Naive thymus-derived CD8-positive, alpha-beta T cell (primary cell): ENCODE measurements around the gene TRIM46. TPM values are rescaled to one million over a fixed set of nuclear protein-coding genes. Genes with fewer than 3 reads are reported as not detected.
A peak's percentile ranks its signal among the peaks of the same experiment; 100 is the strongest.

Experiments
- ATAC-seq, 2 donors: fragments of 150-1000 bp; cut with Tn5 transposase in 1 of 2; sonication (Bioruptor Pico), chemical (Tn5 transposase) in 1 of 2; 1 replicate in 1 of 2; 2 replicates in 1 of 2; pipeline ENCODE4 v1.10.0; 2021; ENCODE audit warnings: mild to moderate bottlenecking in 2 of 2, moderate library complexity in 2 of 2
- POLR2A ChIA-PET: fragments of 350-600 bp; sonication (Branson Sonifier 250); formaldehyde crosslinking; loops from one replicate; lab custom pipeline; 2021; ENCODE audit warnings: antibody characterized with exemption; lab: Charles Lee
- DNase-seq, 10 donors: peaks; one replicate each; pipeline versions ENCODE4 v3.0.0 to v3.0.0-alpha.2; 2020 to 2022
- H3K27ac Mint-ChIP-seq, 10 donors: one replicate each; pipeline ENCODE4 v1.8.0; 2020 to 2022; ENCODE audit warnings: mild to moderate bottlenecking in 10 of 10, mixed read lengths in 10 of 10, moderate library complexity in 4 of 10, inconsistent platforms in 1 of 10
- H3K27me3 Mint-ChIP-seq, 5 donors: one replicate each; pipeline ENCODE4 v1.8.0; 2021 to 2022; ENCODE audit warnings: mixed read lengths in 5 of 5
- H3K36me3 Mint-ChIP-seq, 3 donors: one replicate each; pipeline ENCODE4 v1.8.0; 2020 to 2022; ENCODE audit warnings: mixed read lengths in 3 of 3, mild to moderate bottlenecking in 2 of 3, inconsistent platforms in 1 of 3
- H3K4me1 Mint-ChIP-seq, 4 donors: one replicate each; pipeline ENCODE4 v1.8.0; 2021 to 2022; ENCODE audit warnings: mixed read lengths in 4 of 4
- H3K4me3 Mint-ChIP-seq, 10 donors: one replicate each; pipeline ENCODE4 v1.8.0; 2020 to 2022; ENCODE audit warnings: mild to moderate bottlenecking in 10 of 10, mixed read lengths in 10 of 10, moderate library complexity in 6 of 10, inconsistent platforms in 1 of 10
- H3K9me3 Mint-ChIP-seq, 9 donors: one replicate each; pipeline ENCODE4 v1.8.0; 2020 to 2022; ENCODE audit warnings: mixed read lengths in 9 of 9, mild to moderate bottlenecking in 3 of 9, inconsistent platforms in 1 of 9, moderate library complexity in 1 of 9
- polyA plus RNA-seq, 3 donors: library from polyadenylated mRNA; unstranded; fragments of 300-500 nt; fragmentation: Illumina TruSeq; gene quantifications; one replicate each; pipeline ENCODE4 v1.2.3, GENCODE V29; 2021
- total RNA-seq, 8 experiments: library from RNA in 2 of 8; stranded (reverse) in 2 of 8; gene quantifications; one replicate each; pipeline ENCODE4 v1.2.3 and lab custom pipeline; 2021 to 2026

The TRIM46 gene
- total RNA-seq (1 to 10 TPM; 4.0 to 4.1 TPM), polyA plus RNA-seq (under 1 TPM; 0.40 to 0.92 (median 0.60) TPM), total RNA-seq (lab: John Stamatoyannopoulos, UW) (1.3 to 7.8 (median 3.0) reads per million in 6 experiments)

GRCh38 chr1:155173478-155174323, at the start of gene TRIM46:
Gene TRIM46, plus strand, starts transcription at chr1:155173849. Its CDS starts 118 bp downstream, at chr1:155173967.
- DNase-seq (peak in 7 of 10 donors; percentile 32 to 80 (median 47)), ATAC-seq (peak; percentile 21 to 33)
- peaks cover 0 to 2% (median 0%) of the 10 kb centered on the region in 5 donors for H3K27me3 Mint-ChIP-seq
- POLR2A ChIA-PET, result interaction anchor here (0.6 to 7.8 kb wide), 18 partner anchors 20 to 822 kb away, joined by 3 to 150 read pairs (median 6); partner anchors contain the start of genes DPM3, ENTREP3, MTX1 and PBXIP1
- H3K27ac Mint-ChIP-seq, result peak within 1 kb of the TSS; percentile 98 to 100 (median 99)
- peak within 1 kb of the TSS; percentile 97 to 100 (median 99) for H3K4me3 Mint-ChIP-seq
- peaks cover 0 to 23% (median 5%) of the 10 kb centered on the region in 3 donors for H3K36me3 Mint-ChIP-seq
- H3K9me3 Mint-ChIP-seq, result no peaks in the 10 kb centered on the region
- peaks cover 25 to 52% (median 49%) of the 10 kb centered on the region in 4 donors for H3K4me1 Mint-ChIP-seq

GRCh38 chr1:155124503-155125463, 48.9 kb upstream of the TRIM46 start:
- no peak overlapping the region for H3K27ac Mint-ChIP-seq
- no peaks in the 10 kb centered on the region for H3K36me3 Mint-ChIP-seq
- POLR2A ChIA-PET, result interaction anchor here (1.3 to 1.4 kb wide), 2 partner anchors 10 to 11 kb away, joined by 5 to 7 read pairs; partner anchors contain the start of gene SLC50A1
- no peak for DNase-seq
- H3K4me1 Mint-ChIP-seq, result peaks cover 21 to 32% (median 29%) of the 10 kb centered on the region in 4 donors
- H3K9me3 Mint-ChIP-seq, result no peaks in the 10 kb centered on the region
- H3K27me3 Mint-ChIP-seq, result peaks cover 0 to 11% (median 2%) of the 10 kb centered on the region in 5 donors
- H3K4me3 Mint-ChIP-seq, result peak overlapping the region in 2 of 10 donors; percentile 10 to 45
- no peak for ATAC-seq

GRCh38 chr1:155125511-155125945, 48.1 kb upstream of the TRIM46 start:
- peaks cover 0 to 12% (median 2%) of the 10 kb centered on the region in 5 donors for H3K27me3 Mint-ChIP-seq
- DNase-seq (no peak), ATAC-seq (no peak)
- peaks cover 22 to 39% (median 34%) of the 10 kb centered on the region in 4 donors for H3K4me1 Mint-ChIP-seq
- POLR2A ChIA-PET, result interaction anchor here (0.6 to 1.8 kb wide), 4 partner anchors 10 to 491 kb away, joined by 3 to 6 read pairs (median 4); partner anchors contain the start of gene SLC50A1
- peak overlapping the region in 9 of 10 donors; percentile 15 to 84 (median 39) for H3K4me3 Mint-ChIP-seq
- no peaks in the 10 kb centered on the region for H3K36me3 Mint-ChIP-seq
- peak overlapping the region in 3 of 10 donors; percentile 24 to 60 (median 59) for H3K27ac Mint-ChIP-seq
- H3K9me3 Mint-ChIP-seq, result no peaks in the 10 kb centered on the region

GRCh38 chr1:155125946-155126555, 47.6 kb upstream of the TRIM46 start:
- Mint-ChIP-seq H3K9me3 (no peaks in the 10 kb centered on the region), H3K4me3 (peak overlapping the region; percentile 33 to 97 (median 58)), H3K27ac (peak overlapping the region in 3 of 10 donors; percentile 24 to 60 (median 59)), H3K36me3 (no peaks in the 10 kb centered on the region), H3K4me1 (peaks cover 26 to 43% (median 39%) of the 10 kb centered on the region in 4 donors), H3K27me3 (peaks cover 0 to 14% (median 2%) of the 10 kb centered on the region in 5 donors)
- POLR2A ChIA-PET, result interaction anchor here (0.6 to 3.1 kb wide), 5 partner anchors 9 to 491 kb away, joined by 3 to 10 read pairs (median 5); partner anchors contain the start of gene SLC50A1
- DNase-seq (no peak), ATAC-seq (no peak)

- Mint-ChIP-seq H3K4me1 (peaks cover 26 to 43% (median 41%) of the 10 kb centered on the region in 4 donors), H3K4me3 (peak overlapping the region; percentile 84 to 97 (median 90)), H3K27ac (peak overlapping the region in 9 of 10 donors; percentile 15 to 91 (median 74)), H3K9me3 (no peaks in the 10 kb centered on the region), H3K27me3 (peaks cover 0 to 14% (median 2%) of the 10 kb centered on the region in 5 donors), H3K36me3 (peaks cover 0 to under 1% (median 0%) of the 10 kb centered on the region in 3 donors)
- POLR2A ChIA-PET, result interaction anchor here (0.5 to 3.1 kb wide), 3 partner anchors 8 to 132 kb away, joined by 4 to 10 read pairs (median 6); partner anchors contain the start of gene SLC50A1
- DNase-seq (peak in 8 of 10 donors; percentile 26 to 72 (median 36)), ATAC-seq (peak; percentile 59 to 71)
Observed at GRCh38 chr1:155126556-155127104, 47.0 kb upstream of the TRIM46 start.

GRCh38 chr1:155127105-155127966, 46.3 kb upstream of the TRIM46 start, which contains the start of gene EFNA1:
Gene EFNA1, plus strand, starts transcription at chr1:155127876. Its CDS starts 102 bp downstream, at chr1:155127978.
- Mint-ChIP-seq H3K36me3 (peaks cover 0 to 4% (median 0%) of the 10 kb centered on the region in 3 donors), H3K27ac (peak within 1 kb of the TSS; percentile 67 to 92 (median 87)), H3K4me1 (peaks cover 29 to 43% (median 41%) of the 10 kb centered on the region in 4 donors), H3K27me3 (peaks cover 0 to 14% (median 2%) of the 10 kb centered on the region in 5 donors), H3K9me3 (no peaks in the 10 kb centered on the region), H3K4me3 (peak within 1 kb of the TSS; percentile 84 to 97 (median 90))
- POLR2A ChIA-PET, result interaction anchor here (0.5 to 3.1 kb wide), 4 partner anchors 8 to 132 kb away, joined by 3 to 10 read pairs (median 5); partner anchors contain the start of gene SLC50A1
- ATAC-seq, result peak; percentile 33 to 70
- DNase-seq, result peak in 9 of 10 donors; percentile 22 to 65 (median 47)

- DNase-seq (no peak), ATAC-seq (peak in 1 of 2 donors; percentile 28)
- Mint-ChIP-seq H3K36me3 (peaks cover 0 to 8% (median 0%) of the 10 kb centered on the region in 3 donors), H3K27ac (peak overlapping the region; percentile 67 to 92 (median 87)), H3K27me3 (peaks cover 0 to 14% (median 2%) of the 10 kb centered on the region in 5 donors), H3K9me3 (no peaks in the 10 kb centered on the region), H3K4me1 (peaks cover 31 to 43% (median 41%) of the 10 kb centered on the region in 4 donors), H3K4me3 (peak overlapping the region; percentile 82 to 95 (median 87))
- POLR2A ChIA-PET, result interaction anchor here (0.6 to 3.1 kb wide), 8 partner anchors 9 to 66 kb away, joined by 3 to 10 read pairs (median 4); partner anchors contain the start of genes DPM3 and KRTCAP2
Observed at GRCh38 chr1:155127967-155128754, 45.5 kb upstream of the TRIM46 start.

GRCh38 chr1:155128755-155129473, 44.7 kb upstream of the TRIM46 start:
- Mint-ChIP-seq H3K9me3 (no peaks in the 10 kb centered on the region), H3K4me3 (peak overlapping the region; percentile 82 to 95 (median 87))
- ATAC-seq, result peak; percentile 27 to 29

More at GRCh38 chr1:155128755-155129473, 44.7 kb upstream of the TRIM46 start:
- Mint-ChIP-seq H3K27me3 (peaks cover 0 to 14% (median 2%) of the 10 kb centered on the region in 5 donors), H3K27ac (peak overlapping the region; percentile 74 to 92 (median 88)), H3K4me1 (peaks cover 31 to 45% (median 41%) of the 10 kb centered on the region in 4 donors), H3K36me3 (peaks cover 0 to 11% (median 0%) of the 10 kb centered on the region in 3 donors)
- peak in 3 of 10 donors; percentile 29 to 39 (median 31) for DNase-seq
- POLR2A ChIA-PET, result interaction anchor here (0.7 to 3.1 kb wide), 10 partner anchors 8 to 1219 kb away, joined by 3 to 10 read pairs (median 3); partner anchors contain the start of genes DPM3 and KRTCAP2
